HG02759 (cell line): ENCODE measurements around the gene HDAC8.
"Not testable (repeated sequence)": the region's sequence is repeated elsewhere in the genome, so short reads cannot be mapped to it uniquely, and the experiment has no call there.

Source experiments
- ATAC-seq: cut with Tn5 transposase; IDR thresholded peaks from one replicate; pipeline ENCODE4 v1.9.1; 2021; ENCODE audit warnings: mild to moderate bottlenecking, moderate library complexity; ENCODE audit not compliant: unreplicated experiment

Gene HDAC8

DNA sequence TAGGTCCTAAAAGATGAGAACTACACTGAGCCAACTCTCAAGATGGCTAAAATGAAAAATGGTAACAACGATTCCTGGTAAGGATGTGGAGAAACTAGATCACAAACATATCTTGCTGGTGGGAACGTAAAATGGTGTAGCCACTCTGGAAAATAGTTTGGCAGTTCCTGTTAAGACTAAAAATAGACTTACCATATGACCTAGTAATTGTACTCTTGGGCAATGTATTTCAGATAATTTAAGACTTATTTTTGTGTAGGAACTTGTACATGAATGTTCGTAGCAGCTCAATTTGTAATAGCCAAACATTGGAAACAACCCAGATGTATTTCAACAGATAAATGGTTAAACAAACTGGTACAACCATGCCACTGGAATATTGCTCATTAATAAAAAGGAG is 106.2 kb downstream of the HDAC8 start:
- no peak for ATAC-seq

DNA sequence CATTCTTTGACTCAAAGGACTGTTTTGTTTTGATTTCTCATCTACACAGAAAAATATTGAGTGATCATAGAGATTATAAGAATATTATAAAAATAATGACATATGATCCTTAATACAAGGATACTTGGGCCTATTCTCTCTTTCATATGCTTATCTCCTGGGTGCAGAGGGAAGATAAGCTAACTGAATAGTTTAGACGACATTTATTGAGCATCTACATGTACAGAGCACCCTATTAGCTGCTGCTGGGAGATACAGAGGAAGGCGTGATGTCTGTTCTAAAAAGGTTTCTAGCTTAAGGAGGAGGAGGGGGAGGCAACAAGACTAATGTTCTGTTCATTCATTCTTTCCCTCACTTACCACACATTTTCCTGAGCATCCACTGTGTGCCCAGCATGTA is 106.8 kb downstream of the HDAC8 start:
- no peak for ATAC-seq

DNA sequence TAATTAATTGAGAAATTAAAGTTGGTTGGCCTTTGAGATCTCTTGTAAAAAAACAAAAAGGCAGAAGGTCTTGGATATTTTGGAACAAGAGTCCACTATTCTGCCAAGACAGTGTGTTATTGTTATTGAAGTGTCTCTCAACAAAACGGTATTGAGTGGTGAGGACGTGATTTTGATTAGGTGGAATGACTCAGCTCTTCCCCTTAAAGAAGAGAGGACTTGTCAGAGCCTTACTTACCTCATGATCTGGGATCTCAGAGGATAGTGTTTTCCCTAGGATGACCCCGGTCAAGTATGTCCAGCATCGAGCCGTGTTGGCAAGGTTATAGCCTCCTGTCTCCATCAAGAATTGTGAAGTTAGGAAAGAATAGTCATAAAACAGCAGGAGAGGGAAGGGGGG is 110.9 kb downstream of the HDAC8 start:
- ATAC-seq, result no peak

DNA sequence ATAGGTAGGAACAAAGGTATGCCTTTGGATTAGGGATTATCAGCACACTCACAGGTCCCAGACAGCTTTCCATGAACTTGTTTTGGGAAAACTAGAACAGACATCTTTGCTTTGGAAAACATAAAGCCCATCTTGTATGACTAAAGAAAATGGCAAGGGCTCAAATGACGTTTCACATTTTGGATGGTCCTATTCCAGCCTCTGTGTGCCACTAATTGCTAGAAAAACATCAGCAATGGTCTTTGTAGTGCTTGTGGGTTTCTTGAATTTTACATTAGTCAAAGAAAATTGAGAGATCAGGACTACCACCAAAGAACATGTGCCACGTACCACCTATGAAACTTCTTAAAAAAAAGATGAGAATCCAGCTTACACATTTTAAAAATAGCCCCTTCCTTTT is 111.4 kb downstream of the HDAC8 start:
- ATAC-seq, result no peak

DNA sequence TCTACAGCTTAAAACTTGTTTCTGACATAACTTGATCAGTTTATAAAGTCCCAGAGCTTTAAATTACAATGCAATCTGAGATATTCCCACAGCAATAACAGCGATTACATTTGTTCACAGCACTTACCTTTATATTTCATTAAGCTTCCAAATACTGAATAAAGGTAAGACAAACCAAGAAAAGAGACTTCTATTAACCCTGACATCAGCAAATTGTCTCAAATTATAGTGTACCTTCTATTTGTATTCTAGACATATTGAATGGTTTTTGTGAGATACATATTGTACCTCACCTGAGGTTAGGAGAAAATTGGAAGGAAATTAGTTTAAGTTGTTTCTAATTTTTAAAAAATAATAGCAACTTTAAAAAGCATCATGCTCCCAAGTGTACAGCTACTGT is 111.9 kb downstream of the HDAC8 start:
- no peak for ATAC-seq

DNA sequence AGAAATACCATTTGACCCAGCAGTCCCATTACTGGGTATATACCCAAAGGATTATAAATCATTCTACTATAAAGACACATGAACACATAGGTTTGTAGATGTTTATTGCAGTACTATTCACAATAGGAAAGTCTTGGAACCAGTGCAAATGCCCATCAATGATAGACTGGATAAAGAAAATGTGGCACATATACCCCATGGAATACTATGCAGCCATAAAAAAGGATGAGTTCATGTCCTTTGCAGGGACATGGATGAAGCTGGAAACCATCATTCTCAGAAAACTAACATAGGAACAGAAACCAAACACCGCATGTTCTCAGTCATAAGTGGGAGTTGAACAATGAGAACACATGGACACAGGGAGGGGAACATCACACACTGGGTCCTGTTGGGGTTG is 123.6 kb downstream of the HDAC8 start:
- not testable (repeated sequence) for ATAC-seq

DNA sequence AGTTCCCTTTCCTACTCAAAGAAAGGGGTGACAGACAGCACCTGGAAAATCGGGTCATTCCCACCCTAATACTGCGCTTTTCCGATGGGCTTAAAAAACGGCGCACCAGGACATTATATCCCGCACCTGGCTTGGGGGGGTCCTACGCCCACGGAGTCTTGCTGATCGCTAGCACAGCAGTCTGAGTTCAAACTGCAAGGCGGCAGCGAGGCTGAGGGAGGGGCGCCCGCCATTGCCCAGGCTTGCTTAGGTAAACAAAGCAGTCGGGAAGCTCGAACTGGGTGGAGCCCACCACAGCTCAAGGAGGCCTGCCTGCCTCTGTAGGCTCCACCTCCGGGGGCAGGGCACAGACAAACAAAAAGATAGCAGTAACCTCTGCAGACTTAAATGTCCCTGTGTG is 131.9 kb downstream of the HDAC8 start:
- not testable (repeated sequence) for ATAC-seq

DNA sequence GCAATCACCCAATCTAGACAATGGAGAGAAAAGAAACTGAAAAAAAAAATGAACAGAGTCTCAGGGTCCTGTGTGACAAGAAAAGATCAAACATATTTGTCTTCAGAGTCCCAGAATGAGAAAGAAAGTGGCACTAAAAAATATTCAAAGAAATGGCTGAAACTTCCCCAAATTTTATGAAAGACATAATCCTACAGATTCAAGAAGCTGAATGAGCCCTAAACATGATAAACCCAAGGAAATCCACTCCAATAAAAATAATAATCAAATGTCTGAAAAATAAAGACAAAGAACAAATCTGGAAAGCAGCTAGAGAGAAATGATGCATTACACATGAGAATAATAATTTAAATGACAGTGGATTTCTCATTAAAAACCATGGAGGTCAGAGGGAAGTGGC is 136.6 kb downstream of the HDAC8 start:
- no peak for ATAC-seq

DNA sequence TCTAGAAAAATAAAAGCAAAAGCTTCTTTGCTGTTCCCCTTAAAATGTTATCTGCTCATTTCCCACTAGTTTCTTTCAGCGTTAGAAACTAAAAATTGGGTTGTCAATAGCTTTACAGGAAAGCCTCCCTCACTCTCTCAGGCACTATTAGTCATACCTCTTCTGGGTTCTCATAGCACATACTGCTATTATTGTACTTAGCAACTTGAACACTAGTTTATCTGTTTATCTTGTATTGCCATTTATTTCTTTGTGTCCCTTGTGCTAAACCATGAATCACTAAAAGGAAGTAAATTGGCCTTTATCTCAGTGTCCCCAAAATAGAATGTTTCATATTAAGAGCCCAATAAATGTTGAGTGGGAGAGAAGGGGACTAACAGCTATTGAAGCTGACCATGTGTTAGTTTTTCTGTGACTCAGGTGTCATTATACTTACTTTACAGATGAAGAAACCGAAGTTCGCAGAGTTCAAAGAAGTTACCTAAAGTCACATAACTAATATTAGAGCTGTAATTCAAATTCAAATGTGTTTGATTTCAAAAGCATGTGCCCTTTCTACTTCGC is 142.2 kb downstream of the HDAC8 start:
- no peak for ATAC-seq

DNA sequence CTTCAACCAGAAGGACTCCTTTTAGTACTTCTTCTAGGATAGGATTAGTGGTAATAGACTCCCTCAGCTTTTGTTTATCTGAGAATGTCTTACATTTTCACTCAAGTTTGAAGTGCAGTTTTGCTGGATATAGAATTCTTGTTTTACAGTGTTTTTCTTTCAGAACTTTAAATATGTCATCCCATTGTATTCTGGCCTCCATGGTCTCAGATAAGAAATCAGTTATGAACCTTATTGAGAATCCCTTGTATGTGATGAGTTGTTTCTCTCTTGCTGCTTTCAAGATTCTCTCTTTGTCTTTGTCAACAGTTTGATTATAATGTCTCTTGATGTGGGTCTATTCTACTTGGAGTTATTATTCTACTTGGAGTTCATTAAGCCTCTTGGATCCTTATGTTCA is 150.8 kb downstream of the HDAC8 start:
- ATAC-seq, result no peak

DNA sequence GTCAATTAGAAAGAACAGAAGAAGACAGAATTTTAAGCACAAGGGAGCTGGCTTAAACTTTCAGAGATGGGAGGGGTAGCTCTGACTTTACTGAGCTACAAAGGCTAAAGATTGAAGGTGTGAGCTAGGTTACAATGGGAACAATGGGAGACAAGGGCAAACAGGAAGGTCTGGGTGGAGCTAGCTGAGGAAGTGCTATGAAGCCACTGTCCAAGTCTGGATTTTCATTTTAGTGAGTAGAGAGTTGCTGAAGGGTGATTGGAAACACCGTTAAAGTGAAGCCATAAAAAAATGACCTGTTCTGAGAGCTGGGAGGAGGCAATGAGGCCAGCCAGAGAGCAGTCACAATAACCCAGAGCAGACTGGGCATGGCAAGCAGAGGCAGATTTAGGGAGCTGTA is 162.7 kb downstream of the HDAC8 start:
- no peak for ATAC-seq

DNA sequence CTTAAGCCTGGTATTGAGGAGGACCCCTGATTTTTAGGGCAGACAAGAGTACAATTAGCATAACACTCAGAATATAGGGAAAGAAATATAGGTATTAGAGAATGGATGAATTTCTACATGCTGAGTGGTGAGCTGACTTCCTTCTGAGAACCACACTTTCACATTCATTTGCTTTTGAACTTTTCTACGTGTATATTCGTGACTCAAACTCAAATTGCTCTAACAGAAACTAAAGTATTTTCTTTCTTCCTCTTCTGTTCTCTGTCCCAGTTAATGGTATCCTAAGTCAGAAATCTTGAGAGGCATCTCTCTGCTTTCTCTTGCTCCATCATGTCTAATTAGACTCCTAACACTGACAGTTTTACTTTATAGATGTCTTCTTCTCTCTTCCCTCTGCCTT is 163.8 kb downstream of the HDAC8 start:
- ATAC-seq, result no peak

DNA sequence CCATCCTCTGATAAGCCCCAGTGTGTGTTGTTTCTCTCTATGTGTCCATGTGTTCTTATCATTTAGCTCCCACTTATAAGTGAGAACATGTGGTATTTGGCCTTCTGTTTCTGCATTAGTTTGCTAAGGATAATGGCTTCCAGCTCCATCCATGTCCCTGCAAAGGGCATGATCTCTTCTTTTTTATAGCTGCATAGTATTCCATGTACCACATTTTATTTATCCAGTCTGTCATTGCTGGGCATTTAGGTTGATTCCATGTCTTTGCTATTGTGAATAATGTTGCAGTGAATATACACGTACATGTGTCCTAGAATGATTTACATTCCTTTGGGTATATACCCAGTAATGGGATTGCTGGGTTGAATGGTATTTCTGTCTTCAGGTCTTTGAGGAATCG is 167.5 kb downstream of the HDAC8 start:
- not testable (repeated sequence) for ATAC-seq

DNA sequence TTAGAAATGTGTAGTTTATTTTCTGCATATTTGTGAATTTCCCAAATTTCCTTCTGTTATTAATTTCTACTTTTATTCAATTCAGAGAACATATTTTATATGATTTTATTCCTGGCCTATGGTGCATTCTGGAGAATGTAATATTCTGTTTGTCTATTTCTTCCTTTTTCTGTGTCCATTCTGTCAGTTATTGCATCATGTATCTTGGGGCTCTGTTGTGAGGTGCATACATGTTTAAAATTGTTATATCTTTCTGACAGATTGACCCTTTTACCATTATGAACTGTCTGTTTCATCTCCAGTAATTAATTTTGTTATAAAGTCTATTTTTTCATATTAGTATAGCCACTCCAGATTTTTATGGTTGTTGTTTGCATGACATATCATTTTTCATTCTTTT is 170.0 kb downstream of the HDAC8 start:
- ATAC-seq, result no peak

DNA sequence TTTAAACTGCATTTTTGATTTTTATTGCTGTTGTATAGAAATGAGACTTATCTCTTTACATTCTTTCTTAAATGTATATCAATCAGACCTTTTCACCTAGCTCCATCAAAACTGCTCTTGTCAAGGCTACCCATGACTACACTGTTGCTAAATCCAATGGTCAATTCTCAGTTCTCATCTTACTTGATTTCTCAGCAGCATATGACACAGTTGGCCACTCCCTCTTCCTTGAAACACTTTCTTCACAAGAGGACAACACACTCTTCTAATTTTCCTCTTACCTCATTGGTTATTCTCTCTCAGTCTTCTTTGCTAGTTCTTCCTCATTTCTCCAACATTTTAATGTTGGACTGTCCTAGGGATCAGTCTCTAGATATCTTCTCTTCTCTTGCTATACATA is 172.8 kb downstream of the HDAC8 start:
- no peak for ATAC-seq

DNA sequence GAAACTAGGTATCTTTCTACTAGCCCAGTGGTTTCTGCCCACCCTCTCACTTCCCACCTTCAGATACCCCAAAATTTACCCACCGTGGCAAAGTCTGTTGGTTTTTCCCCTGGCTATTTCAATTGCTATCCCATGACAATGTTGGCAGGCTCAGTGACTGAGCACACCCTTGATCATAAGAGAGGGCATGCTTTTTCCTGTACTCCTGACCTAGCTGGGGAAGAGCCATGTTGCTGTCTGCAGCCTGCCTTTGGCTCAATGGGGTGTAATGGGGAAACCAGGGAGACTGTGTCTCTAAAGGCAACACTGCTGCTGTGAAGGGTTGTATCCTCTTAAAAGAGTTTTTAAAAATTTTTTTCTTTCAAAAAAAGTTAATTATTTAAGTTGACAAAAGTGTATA is 176.5 kb downstream of the HDAC8 start:
- ATAC-seq, result no peak

DNA sequence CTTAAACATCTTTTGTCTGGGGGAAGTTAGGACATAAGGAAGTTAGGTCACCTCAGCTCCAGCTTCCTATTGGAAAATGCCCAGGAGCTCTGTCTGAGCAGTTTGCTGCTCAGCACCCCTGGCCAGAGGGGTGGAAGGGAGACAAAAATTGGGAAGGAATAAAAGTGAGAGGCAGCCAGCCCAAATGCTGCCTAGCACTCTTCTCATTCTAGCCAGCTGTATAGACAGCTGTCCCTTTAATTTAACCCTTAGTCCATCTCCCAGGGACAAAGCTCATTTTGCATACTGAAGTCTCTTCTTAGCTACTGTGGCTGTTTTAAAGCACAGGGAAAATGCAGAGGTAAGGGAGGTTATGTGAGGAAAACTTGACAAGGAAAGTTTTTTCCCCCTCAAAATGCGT is 177.4 kb downstream of the HDAC8 start:
- ATAC-seq, result no peak

DNA sequence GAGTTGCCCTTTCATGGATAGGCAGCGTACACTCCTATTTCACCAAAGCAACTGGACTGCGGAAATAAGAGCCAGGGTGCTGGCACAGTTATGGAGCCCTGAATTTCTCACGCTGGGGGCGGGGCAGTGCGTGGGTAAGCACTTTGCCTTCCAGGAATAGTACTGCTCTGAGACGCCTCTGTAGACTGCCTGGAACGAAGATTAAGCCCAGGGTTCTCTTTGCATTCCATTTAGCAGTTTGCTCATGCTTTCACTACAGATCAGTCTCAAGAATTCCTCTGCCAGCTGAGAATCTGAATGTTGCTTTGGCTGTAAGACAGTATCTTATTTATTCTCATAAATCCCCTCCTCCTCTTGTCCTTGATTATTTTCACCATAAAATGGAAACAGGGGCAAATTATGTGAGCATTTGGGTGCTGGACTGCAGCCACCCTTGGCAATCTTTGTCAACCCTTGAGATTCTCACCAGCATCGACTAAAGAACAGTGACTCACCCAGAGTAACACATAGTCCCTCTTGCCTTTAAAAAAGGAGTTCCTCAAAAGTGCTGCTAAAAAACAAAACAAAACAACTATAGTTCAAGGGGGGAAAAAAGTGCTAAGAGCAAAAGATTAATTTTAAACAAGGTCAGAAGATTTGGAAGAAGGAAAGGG is 178.0 kb downstream of the HDAC8 start:
- no peak for ATAC-seq

DNA sequence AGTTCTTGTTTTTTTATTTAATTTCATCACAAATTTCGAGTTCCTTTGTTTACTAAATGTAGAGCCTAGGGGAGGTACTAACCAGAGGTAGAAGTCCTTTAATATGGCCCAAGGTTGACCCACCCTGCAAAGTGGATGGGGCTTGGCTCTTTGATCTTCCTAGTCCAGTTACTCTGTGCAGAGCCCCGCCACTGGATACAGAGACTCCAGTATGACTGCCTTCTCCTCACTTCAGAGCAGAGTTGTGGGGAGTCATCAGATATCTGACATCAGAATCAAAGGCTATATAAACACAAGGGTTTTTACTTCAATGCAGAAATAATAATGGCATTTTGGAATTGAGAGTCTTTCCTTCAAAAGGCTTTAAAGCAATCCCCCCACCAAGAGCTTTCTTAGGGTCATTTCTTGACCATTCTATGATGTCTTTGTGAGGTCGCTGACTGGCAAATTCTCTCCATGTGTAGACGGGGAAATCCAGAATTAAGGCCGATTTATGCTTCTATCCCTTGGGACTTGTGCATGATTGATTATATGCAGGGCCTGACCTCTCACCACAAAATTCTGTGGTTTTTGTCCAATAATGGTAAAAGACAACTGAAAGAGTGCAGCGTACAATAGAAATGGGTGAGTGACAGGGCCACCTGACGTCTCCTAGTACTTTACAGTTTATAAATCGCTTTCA is 178.7 kb downstream of the HDAC8 start:
- no peak for ATAC-seq

DNA sequence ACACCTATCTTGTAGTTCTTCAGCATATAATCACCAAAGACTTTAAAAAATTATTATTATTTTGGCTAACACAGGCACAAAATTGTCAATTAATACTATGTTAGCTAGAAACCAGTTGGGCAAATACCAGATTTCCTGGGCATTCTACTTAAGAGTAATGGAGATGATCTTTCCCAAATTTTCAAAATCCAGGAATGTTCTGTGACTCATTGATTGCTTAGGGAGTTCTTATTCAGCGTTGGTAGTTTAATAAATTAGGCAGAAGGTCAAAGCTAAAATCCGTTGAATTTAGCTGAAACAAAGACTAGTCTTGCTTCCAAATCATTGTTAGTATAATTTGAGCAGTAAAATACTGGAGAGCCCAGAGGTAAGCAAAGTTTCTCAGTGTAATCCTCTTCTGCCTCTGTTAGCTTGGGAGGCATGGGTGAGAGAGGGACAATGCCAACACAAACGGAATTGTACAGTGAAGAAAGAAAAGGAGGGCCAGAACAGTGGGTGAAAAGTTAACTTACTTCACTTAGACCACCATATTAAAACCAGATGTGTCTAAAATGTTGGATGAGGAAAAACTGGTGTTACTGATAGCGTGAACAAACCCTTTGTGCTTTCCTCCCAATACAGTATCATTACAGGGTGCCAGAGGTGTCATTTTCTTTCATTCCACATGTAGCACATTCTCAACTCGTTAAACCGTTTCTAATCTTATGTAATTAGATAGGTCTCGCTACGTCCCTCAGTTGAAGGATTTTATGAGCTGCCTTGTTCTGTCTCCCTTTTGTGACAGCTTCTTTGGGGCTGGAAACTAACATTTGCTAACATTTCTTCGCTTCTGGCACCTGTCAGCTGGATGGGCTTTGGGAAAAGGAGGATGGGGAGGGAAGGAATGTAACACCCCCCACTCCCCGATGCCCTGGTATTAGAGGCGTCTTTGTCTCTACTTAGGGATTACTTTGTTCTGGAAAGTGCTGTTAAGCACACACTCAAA is 179.5 kb downstream of the HDAC8 start:
- ATAC-seq, result no peak

DNA sequence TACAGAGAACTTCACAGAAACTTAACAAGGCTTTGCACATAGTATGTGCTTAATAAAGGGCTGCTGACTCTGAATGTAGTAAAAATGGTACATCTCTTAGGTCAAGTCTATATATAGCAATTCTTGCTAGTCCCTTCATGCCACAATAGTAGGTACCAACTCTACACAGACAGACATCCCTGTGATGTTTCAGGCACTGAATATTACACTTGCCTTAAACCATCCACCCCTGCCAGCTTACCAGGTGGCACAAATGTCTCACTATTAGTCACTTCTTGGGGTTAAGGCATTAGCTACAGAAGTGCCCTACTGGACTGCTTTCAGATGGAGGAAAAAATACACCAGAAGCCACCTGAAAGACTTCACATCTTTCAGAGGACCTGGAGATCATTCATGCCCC is 180.6 kb downstream of the HDAC8 start:
- ATAC-seq, result no peak
